HFFc6 (cell line): ENCODE results near the gene SLC4A8. TPM values are rescaled to one million over a fixed set of nuclear protein-coding genes. Genes with fewer than 3 reads are reported as not detected.

Experiments
- DNase-seq: peaks from one replicate; pipeline ENCODE4 v3.0.0-alpha.2; 2018
- H3K27ac Mint-ChIP-seq: 2 replicates; pipeline ENCODE4 v1.8.0; 2020; ENCODE audit warnings: mild to moderate bottlenecking, mixed read lengths
- H3K27me3 Mint-ChIP-seq: 2 replicates; pipeline ENCODE4 v1.8.0; 2021; ENCODE audit warnings: mild to moderate bottlenecking, moderate library complexity, mixed read lengths; ENCODE audit not compliant: insufficient read depth
- H3K36me3 Mint-ChIP-seq: 2 replicates; pipeline ENCODE4 v1.8.0; 2021; ENCODE audit warnings: low read depth, mixed read lengths
- H3K4me1 Mint-ChIP-seq: 2 replicates; pipeline ENCODE4 v1.8.0; 2020; ENCODE audit warnings: low read depth, mixed read lengths
- H3K4me3 Mint-ChIP-seq: 2 replicates; pipeline ENCODE4 v1.8.0; 2020; ENCODE audit warnings: mild to moderate bottlenecking, moderate library complexity, mixed read lengths
- H3K9me3 Mint-ChIP-seq: 2 replicates; pipeline ENCODE4 v1.8.0; 2020; ENCODE audit warnings: mild to moderate bottlenecking, mixed read lengths
- CTCF ChIP-seq: fragments of 200-600 bp; sonication (generic); IDR thresholded peaks from 2 replicates; pipeline ENCODE4 v1.5.0; 2021; ENCODE audit warnings: antibody characterized with exemption, mild to moderate bottlenecking
- long read RNA-seq: library from polyadenylated mRNA; unstranded; transcript quantifications from one replicate; pipeline ENCODE4 v2.0.0, GENCODE V29; 2019
- total RNA-seq, 6 experiments: library from RNA; stranded (reverse); fragmentation: NEBNext Ultra II Directional; extraction: Animal tissue kit (Norgen Biotek cat#: 25700); gene quantifications; 2 replicates in 1 of 6; 3 replicates in 5 of 6; pipeline ENCODE4 v1.2.3, GENCODE V29; 2021

The SLC4A8 gene
- 10 to 100 TPM; 10.2 to 21.9 (median 14.4) TPM for total RNA-seq
- long read RNA-seq, partial matches to known transcripts, result 2 of 5 reads
- long read RNA-seq, other reads (novel, unspliced or antisense), result 3 of 5 reads

GRCh38 chr12:51424662-51425539, at the start of gene SLC4A8:
Gene SLC4A8, plus strand, starts transcription at chr12:51424831. Its CDS starts 157 bp downstream, at chr12:51424988.
- Mint-ChIP-seq H3K27ac (peak within 1 kb of the TSS; percentile 77), H3K27me3 (no peaks in the 10 kb centered on the region), H3K4me1 (peaks cover 19% of the 10 kb centered on the region), H3K4me3 (peak within 1 kb of the TSS; percentile 88), H3K9me3 (no peaks in the 10 kb centered on the region), H3K36me3 (no peaks in the 10 kb centered on the region)
- TF ChIP-seq CTCF, result peak; percentile 93
- DNase-seq, result peak; percentile 87

- Mint-ChIP-seq H3K27me3 (no peaks in the 10 kb centered on the region), H3K9me3 (no peaks in the 10 kb centered on the region), H3K4me3 (no peak overlapping the region), H3K36me3 (peaks cover 32% of the 10 kb centered on the region), H3K4me1 (peaks cover 53% of the 10 kb centered on the region), H3K27ac (peak overlapping the region; percentile 84)
- DNase-seq, result no peak
- TF ChIP-seq CTCF, result no peak
Measured at GRCh38 chr12:51374856-51375255, 49.8 kb upstream of the SLC4A8 start.

- H3K4me1 Mint-ChIP-seq, result peaks cover 40% of the 10 kb centered on the region
- peaks cover 31% of the 10 kb centered on the region for H3K36me3 Mint-ChIP-seq
- H3K9me3 Mint-ChIP-seq, result no peaks in the 10 kb centered on the region
- H3K27ac Mint-ChIP-seq, result no peak overlapping the region
- DNase-seq, result no peak
- no peak overlapping the region for H3K4me3 Mint-ChIP-seq
- no peaks in the 10 kb centered on the region for H3K27me3 Mint-ChIP-seq
- TF ChIP-seq CTCF, result peak; percentile 35; the same call in 1 of the 2 replicates
Measured at GRCh38 chr12:51377099-51377984, 47.3 kb upstream of the SLC4A8 start.

GRCh38 chr12:51378749-51379148, 45.9 kb upstream of the SLC4A8 start:
- H3K4me1 Mint-ChIP-seq, result peaks cover 37% of the 10 kb centered on the region
- no peaks in the 10 kb centered on the region for H3K27me3 Mint-ChIP-seq
- H3K4me3 Mint-ChIP-seq, result no peak overlapping the region
- no peak for TF ChIP-seq CTCF
- no peak overlapping the region for H3K27ac Mint-ChIP-seq
- H3K9me3 Mint-ChIP-seq, result no peaks in the 10 kb centered on the region
- DNase-seq, result no peak
- peaks cover 22% of the 10 kb centered on the region for H3K36me3 Mint-ChIP-seq

- Mint-ChIP-seq H3K36me3 (peaks cover 19% of the 10 kb centered on the region), H3K4me3 (no peak overlapping the region), H3K27me3 (no peaks in the 10 kb centered on the region), H3K27ac (no peak overlapping the region), H3K9me3 (no peaks in the 10 kb centered on the region), H3K4me1 (peaks cover 36% of the 10 kb centered on the region)
- DNase-seq, result no peak
- no peak for TF ChIP-seq CTCF
Measured at GRCh38 chr12:51379571-51379970, 45.1 kb upstream of the SLC4A8 start.
